Kidney glomerular epithelial cell (primary cell): ENCODE measurements around the gene NPNT.
A peak's percentile ranks its signal among the peaks of the same experiment; 100 is the strongest.

ENCODE experiments used
- DNase-seq: peaks from one replicate; lab custom pipeline; 2025; lab: John Stamatoyannopoulos, UW

NPNT gene

DNA sequence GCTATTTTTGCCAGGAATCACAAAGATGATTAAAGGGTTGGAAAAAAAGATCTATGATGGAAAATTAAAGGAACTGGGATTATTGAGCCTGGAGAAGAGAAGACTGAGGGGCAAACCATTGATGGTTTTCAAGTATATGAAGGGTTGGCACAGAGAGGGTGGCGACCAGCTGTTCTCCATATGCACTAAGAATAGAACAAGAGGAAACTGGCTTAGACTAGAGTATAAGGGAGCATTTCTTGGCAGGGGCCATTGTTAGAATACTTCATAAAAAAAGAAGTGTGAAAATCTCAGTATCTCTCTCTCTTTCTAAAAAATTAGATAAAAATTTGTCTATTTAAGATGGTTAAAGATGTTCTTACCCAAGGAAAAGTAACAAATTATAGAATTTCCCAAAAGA lies 75.1 kb downstream of the NPNT start:
- DNase-seq = no peak

- no peak for DNase-seq
These were observed 75.8 kb downstream of the NPNT start for GRCh38 chr4:105971036-105971435.

DNA sequence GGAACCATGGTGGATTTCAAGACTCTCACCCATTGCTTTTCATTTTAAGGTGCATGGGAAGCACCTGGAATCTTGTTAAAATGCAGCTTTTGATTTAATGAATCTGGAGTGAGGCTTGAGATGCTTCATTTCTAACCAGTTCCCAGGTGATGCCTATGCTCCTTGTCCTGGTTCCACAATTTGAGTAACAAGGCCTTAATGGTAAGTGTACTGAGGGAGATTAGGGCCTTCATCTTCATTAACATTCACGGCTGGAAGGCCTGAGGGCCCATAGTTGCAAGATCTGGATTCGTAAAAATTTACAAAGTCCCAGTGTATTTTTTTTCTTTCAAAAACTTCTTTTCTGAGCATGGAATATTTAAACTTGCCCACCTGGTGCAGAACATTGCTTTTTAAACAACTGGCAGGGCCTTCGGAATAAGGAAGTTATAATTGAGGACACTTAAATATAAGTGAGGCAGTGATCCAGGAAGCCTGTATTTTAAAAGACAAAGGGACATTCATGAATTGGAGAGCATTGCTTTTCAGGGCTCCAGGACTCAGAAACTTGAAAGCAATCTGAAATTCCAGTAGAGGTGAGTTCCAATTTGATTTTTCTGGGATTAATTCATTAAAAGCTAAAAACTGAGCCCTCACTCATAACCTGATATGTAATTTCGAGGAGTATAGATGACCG lies 77.8 kb downstream of the NPNT start:
- no peak for DNase-seq

GRCh38 chr4:105976915-105977314 lies 81.6 kb downstream of the NPNT start:
- DNase-seq = no peak

DNA sequence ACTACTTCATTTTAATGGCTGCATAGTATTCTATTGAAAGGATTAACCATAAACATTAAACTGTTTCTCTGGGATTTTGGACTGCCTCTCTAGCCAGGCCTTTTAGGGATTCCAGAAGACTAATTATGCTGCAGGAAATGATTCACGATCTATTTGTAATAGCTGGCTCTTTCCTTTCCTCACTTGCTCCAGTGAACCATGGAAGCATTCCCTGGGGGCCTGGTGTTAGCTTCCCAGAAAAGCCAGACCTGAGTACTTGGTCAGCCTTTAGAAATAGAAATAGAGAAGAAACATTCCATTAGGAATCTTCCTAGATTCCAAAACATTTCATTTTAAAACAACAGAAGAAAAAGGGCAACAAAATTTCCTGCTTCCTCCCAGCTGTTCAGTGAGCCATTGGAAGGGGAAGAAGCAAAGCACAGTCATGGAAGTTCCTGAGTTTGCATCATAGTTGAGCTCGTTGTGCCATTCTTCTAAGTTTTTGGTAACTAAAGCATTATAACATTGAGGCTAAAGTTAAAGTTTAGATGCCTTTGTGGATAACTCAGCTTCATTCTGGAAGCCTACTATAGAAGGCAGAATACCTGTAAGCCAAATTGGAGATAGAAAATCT lies 83.5 kb downstream of the NPNT start:
- DNase-seq = peak; percentile 90

DNA sequence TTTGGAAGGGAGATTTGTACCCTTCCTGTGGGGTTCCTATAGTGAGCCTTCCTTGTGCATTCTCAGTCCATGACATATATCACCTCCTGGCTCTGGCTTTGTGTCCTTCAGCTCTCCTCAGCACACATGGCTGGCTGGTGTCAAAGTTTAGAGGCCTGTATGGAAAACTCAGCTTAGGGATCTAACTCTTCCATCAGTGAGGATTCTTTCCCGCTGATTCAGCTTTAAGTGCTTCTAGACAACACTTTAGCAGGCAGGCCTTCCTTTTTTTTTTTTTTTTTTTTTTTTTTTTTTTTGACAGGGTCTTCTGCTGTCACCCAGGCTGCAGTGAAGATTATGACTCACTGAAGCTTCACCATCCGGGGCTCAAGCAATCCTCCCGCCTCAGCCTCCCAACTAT lies 84.2 kb downstream of the NPNT start:
- DNase-seq = no peak

DNA sequence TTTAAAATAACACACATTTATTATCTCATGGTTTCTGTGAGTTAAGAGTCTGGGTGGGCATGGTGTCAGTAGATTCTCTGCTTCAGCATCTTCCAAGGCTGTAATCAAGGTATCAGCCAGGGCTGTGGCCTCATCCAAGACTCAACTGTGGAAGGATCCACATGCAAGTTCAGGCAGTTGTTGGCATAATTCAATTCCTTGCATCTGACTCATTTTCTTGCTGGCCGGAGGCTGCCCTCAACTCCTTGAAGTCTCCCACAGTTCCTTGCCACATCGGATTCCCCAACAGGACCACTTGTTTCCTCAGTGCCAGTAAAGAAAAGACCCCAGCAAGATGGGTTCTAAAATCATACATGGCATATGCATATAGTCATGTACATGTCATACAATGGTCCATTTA lies 93.4 kb downstream of the NPNT start:
- no peak for DNase-seq

DNA sequence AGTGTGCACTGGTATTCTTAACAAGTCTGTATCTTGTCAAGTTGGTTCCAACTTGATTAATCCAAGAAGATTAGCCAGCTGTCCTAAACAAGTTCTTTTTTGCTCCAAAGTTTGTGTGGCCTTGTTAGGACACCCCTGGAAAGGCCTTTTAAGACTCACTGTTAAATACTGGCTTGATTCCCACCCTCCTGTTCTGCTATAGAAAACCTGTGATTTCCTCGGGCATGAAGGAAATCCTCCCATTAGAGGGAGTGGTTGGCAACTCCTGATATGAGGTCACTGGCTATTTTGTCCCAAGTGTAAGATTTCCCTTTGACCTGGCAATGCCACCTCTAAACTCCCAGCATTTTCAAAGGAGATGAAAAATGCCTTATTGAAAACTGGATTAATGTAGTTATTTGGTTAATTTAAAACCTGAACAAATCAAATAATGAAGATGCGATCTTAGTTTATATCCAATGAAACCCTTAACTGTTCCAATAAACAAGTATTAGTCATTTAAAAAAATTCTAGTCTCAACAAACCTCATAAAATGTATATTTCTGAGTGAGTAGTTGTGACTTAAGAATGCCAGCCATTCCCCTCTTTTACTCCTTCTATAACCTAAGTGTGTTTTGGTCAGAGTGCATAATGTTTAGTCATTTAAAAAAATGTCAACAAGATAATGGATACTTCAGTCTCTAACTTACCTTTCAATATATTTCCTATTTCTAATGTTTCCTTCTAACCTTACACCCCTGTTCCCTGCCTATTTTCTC lies 94.4 kb downstream of the NPNT start:
- no peak for DNase-seq

DNA sequence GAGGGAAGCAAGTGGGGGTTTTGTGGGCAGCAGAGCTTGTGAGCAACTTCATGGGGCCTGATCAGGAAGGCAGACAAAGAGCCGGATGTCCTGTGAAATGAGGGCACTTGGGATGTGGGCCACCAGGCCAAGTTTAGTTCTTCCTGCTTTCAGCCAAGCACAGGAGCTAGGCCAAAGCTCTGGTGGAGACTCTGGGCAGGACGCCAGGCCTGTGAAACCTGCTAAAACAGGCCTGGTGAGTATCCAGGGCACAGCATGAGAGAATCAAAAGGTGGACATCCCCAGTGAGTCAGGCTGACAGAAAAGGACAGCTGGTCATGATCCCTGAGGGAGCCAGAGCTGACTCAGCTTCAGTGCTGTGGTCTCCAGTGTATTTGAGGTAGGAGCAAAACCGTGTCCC lies 95.7 kb downstream of the NPNT start:
- peak; percentile 63 for DNase-seq

- no peak for DNase-seq
These were observed 96.5 kb downstream of the NPNT start for GRCh38 chr4:105991726-105992125.

GRCh38 chr4:105992641-105993305 lies 97.5 kb downstream of the NPNT start:
- DNase-seq = peak; percentile 96

DNA sequence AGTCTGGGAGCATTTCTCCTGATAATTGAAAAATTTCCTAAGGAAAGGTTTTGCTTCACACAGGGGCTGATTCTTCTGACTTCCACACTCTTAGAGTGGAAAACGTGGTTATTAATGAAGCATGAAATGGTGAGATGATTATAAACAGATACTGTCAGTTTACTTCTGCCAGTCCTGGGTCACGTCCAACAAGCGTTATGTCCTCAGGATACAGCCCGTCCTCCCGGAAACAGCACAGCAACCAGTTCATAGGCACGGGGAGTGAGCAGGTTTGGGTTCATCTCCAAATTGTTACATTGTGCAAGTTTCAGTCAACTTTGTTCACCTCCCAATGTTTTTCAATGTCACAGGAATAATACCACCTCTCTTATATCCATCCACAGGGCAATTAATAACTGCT lies 98.8 kb downstream of the NPNT start:
- no peak for DNase-seq

DNA sequence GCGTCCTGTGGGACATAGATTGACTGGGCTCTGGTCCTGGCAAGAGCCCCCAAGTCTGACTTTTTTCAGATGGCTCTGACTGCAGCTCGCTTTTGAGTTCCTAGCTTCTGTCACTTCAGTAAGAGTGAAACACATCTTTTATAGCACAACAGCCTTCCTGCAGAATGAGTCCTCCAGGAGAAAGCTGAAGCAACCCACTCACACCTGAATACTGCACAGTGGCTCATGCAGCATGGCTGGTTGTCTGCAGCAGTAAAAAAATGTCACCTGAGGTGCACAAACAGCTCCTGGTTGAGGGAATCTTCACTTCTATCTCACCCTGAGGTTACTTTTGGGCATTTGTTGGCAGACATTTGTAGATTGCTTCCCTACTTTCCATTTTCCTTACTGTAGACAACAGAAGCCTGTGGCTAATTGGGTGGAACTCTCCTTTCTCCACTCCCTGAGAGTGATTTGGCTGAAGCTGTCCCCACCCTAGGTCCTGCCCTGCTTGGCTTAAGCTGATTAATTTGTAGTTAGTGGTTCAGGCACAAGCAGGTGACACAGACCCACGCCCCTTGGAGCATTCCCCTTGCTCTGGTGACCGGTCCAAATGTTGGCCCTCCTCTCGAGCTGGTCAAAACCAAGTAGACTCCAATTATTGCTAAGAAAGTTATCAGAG lies 99.7 kb downstream of the NPNT start:
- DNase-seq = no peak

- DNase-seq = no peak
These were observed 101.6 kb downstream of the NPNT start for GRCh38 chr4:105996845-105997244.

DNA sequence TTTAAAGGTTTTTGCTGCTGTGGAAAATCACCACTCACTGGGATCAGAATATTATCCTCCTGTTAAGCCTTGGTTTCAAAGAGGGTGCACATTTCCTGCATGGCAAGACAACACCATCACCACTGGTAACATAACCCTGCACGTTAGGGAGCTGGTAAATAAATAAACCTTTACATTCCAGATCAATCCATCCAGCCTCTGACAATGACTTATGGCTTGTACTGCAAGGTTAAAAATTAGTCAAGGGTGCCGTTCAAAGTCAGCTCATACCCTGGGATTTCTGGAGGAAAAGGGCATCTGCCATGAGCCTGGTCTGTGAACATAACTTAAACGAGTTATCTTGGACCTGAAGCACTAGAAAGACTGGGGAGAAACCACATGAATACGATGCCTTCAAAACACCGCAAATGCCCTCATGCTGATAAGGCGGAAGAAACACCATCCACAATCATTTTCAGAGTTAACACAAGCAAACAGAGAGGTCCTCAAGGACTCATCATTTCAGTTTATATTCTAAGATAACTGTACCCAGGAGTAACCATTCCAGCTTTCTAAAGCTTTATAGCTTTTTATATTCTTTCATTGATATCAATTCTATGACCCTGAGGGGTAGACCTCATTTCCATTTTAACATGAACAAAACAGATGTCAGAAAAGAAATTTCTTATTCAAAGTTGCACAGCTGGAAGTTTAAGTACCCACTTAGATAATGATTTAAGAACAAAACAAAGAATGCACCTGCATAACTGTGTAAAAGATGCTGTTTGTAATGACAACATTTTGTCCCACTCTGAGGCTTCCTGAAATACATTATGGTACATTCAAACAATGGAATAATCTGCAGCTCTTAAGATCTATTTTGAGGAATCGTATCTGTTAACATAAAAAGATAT lies 103.1 kb downstream of the NPNT start:
- DNase-seq = peak; percentile 69

GRCh38 chr4:106002994-106003393 lies 107.7 kb downstream of the NPNT start:
- DNase-seq = no peak

GRCh38 chr4:106010761-106011160 lies 115.5 kb downstream of the NPNT start:
- no peak for DNase-seq

DNA sequence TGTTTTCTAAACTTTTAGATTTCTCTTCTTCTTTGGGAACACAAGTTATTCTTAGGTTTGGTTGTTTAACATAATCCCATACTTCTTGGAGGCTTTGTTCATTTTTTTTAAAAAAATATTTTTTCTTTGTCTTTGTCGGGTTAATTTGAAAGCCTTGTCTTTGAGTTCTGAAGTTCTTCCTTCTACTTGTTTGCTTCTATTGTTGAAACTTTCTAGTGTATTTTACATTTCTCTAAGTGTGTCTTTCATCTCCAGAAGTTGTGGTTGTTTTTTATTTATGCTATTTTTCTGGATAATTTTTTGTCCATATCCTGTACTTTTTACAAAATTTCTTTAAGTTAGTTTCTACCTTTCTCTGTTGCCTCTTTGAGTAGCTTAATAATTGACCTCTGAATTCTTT lies 116.1 kb downstream of the NPNT start:
- DNase-seq = no peak

GRCh38 chr4:106017975-106018374 lies 122.7 kb downstream of the NPNT start:
- DNase-seq = no peak

DNA sequence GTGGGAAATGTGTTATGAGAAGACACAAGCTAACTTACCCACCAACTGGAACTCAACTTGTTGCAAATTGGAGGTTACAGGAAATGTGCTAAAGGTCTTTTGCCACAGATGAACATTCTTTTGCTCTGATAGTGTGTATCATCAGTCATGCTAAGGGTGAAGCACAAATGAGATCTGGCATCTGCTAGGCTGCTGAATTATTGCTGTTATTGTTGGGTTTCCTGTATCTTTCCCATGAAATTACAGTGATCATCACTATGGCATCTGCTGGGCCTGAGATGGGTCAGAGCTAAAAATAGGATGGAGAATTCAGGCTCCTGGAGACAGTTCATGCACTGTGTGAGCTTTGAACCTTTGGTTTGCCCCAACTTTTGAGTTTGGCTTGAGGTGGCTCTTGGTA lies 124.5 kb downstream of the NPNT start:
- DNase-seq = peak; percentile 59
